IPS-NIHi7 (cell line): Measurements from ENCODE around the gene MACF1.

Source experiments
- DNase-seq: peaks from one replicate; pipeline ENCODE4 v3.0.0; 2012; ENCODE audit warnings: mixed read lengths; ENCODE audit errors: extremely low spot score

The MACF1 gene

GRCh38 chr1:39213511-39214002 lies 9.1 kb downstream of the MACF1 start:
- no peak for DNase-seq

GRCh38 chr1:39214021-39214713 lies 9.7 kb downstream of the MACF1 start:
- peak; percentile 23 for DNase-seq

- no peak for DNase-seq
These were observed 10.2 kb downstream of the MACF1 start for GRCh38 chr1:39214714-39214997.

- no peak for DNase-seq
These were observed 10.7 kb downstream of the MACF1 start for GRCh38 chr1:39214998-39215873.

- DNase-seq, result no peak
These were observed 12.3 kb downstream of the MACF1 start for GRCh38 chr1:39216771-39217170.

- no peak for DNase-seq
These were observed 16.7 kb downstream of the MACF1 start for GRCh38 chr1:39220891-39221870.

GRCh38 chr1:39224295-39224829 lies 19.9 kb downstream of the MACF1 start:
- DNase-seq, result no peak

GRCh38 chr1:39226836-39227235 lies 22.3 kb downstream of the MACF1 start:
- no peak for DNase-seq

- no peak for DNase-seq
These were observed 23.8 kb downstream of the MACF1 start for GRCh38 chr1:39228252-39228651.

GRCh38 chr1:39229504-39229903 lies 25.0 kb downstream of the MACF1 start:
- no peak for DNase-seq

- DNase-seq, result peak; percentile 49
These were observed 26.0 kb downstream of the MACF1 start for GRCh38 chr1:39230261-39231190.

GRCh38 chr1:39236971-39237370 lies 32.5 kb downstream of the MACF1 start:
- no peak for DNase-seq

GRCh38 chr1:39238476-39238875 lies 34.0 kb downstream of the MACF1 start:
- no peak for DNase-seq

GRCh38 chr1:39239968-39240367 lies 35.5 kb downstream of the MACF1 start:
- DNase-seq, result no peak

GRCh38 chr1:39243302-39243701 lies 38.8 kb downstream of the MACF1 start:
- DNase-seq, result no peak

GRCh38 chr1:39250460-39251240 lies 46.2 kb downstream of the MACF1 start:
- DNase-seq, result no peak

- DNase-seq, result no peak
These were observed 50.7 kb downstream of the MACF1 start for GRCh38 chr1:39255222-39255621.

GRCh38 chr1:39258146-39258924 lies 53.8 kb downstream of the MACF1 start:
- DNase-seq, result peak; percentile 89

- no peak for DNase-seq
These were observed 54.4 kb downstream of the MACF1 start for GRCh38 chr1:39258925-39259244.
